Forelimb muscle (tissue), 1 donor: ENCODE measurements around the gene FXYD6. TPM values are rescaled to one million over a fixed set of nuclear protein-coding genes. Genes with fewer than 3 reads are reported as not detected.

Experiments used
- DNase-seq: peaks from one replicate; pipeline ENCODE4 v3.0.0-alpha.2; 2013; ENCODE audit warnings: low read depth
- polyA plus RNA-seq: library from polyadenylated mRNA; unstranded; fragments of 120-200 nt; gene quantifications from one replicate; pipeline ENCODE4 v1.2.1, GENCODE V29; 2013; ENCODE audit not compliant: insufficient read length

Gene FXYD6
- polyA plus RNA-seq, 1 donor: 192 TPM

GRCh38 chr11:117887431-117888138 lies 11.1 kb upstream of the FXYD6 start:
- DNase-seq: no peak

- DNase-seq: peak; percentile 82
Measured at GRCh38 chr11:117885777-117886176, 9.3 kb upstream of the FXYD6 start.

- no peak for DNase-seq
Measured at GRCh38 chr11:117884994-117885393, 8.5 kb upstream of the FXYD6 start.

- no peak for DNase-seq
Measured at GRCh38 chr11:117883063-117883462, 6.6 kb upstream of the FXYD6 start.

GRCh38 chr11:117882311-117882905 lies 6.0 kb upstream of the FXYD6 start:
- no peak for DNase-seq

GRCh38 chr11:117881217-117881616 lies 4.8 kb upstream of the FXYD6 start:
- no peak for DNase-seq

- DNase-seq: no peak
Measured at GRCh38 chr11:117879516-117880480, 3.3 kb upstream of the FXYD6 start.

- DNase-seq: no peak
Measured at GRCh38 chr11:117878939-117879475, 2.5 kb upstream of the FXYD6 start.

- DNase-seq: no peak
Measured at GRCh38 chr11:117878314-117878938, 2.0 kb upstream of the FXYD6 start.

- DNase-seq: no peak
Measured at GRCh38 chr11:117877120-117877784, 794 bp upstream of the FXYD6 start.

- DNase-seq: no peak
Measured at GRCh38 chr11:117876059-117876340, 458 bp downstream of the FXYD6 start.

- DNase-seq: no peak
Measured at GRCh38 chr11:117875382-117876058, 938 bp downstream of the FXYD6 start.

- no peak for DNase-seq
Measured at GRCh38 chr11:117874910-117875381, 1.5 kb downstream of the FXYD6 start.

- DNase-seq: no peak
Measured at GRCh38 chr11:117874253-117874909, 2.1 kb downstream of the FXYD6 start.

- DNase-seq: no peak
Measured at GRCh38 chr11:117873828-117874125, 2.7 kb downstream of the FXYD6 start.

GRCh38 chr11:117872975-117873827 lies 3.3 kb downstream of the FXYD6 start:
- no peak for DNase-seq

GRCh38 chr11:117872420-117872961 lies 4.0 kb downstream of the FXYD6 start:
- no peak for DNase-seq

- DNase-seq: no peak
Measured at GRCh38 chr11:117871784-117872183, 4.7 kb downstream of the FXYD6 start.

GRCh38 chr11:117871160-117871559 lies 5.3 kb downstream of the FXYD6 start:
- no peak for DNase-seq
